Smooth muscle cell (in vitro differentiated cells): Measurements from ENCODE around the gene OSBPL9. TPM values are rescaled to one million over a fixed set of nuclear protein-coding genes. Genes with fewer than 3 reads are reported as not detected.

Source experiments
- DNase-seq: peaks from one replicate; lab custom pipeline; 2025; ENCODE audit not compliant: unreplicated experiment; lab: John Stamatoyannopoulos, UW
- H2AFZ ChIP-seq: fragments of 200-600 bp; sonication (generic); 2 replicates; pipeline ENCODE4 v1.6.0; 2016; ENCODE audit warnings: antibody characterized with exemption, low read depth, mild to moderate bottlenecking
- H3F3A ChIP-seq: fragments of 200-600 bp; sonication (generic); 2 replicates; pipeline ENCODE4 v1.6.0; 2017; ENCODE audit warnings: antibody characterized with exemption, low read depth
- H3K27ac ChIP-seq: fragments of 200-600 bp; sonication (generic); 2 replicates; pipeline ENCODE4 v1.5.1; 2016; ENCODE audit warnings: low read depth, mild to moderate bottlenecking
- H3K27me3 ChIP-seq: fragments of 200-600 bp; sonication (generic); 2 replicates; pipeline ENCODE4 v1.6.1; 2016; ENCODE audit warnings: low read depth, mild to moderate bottlenecking
- H3K36me3 ChIP-seq: fragments of 200-600 bp; sonication (generic); 2 replicates; pipeline ENCODE4 v1.5.1; 2016; ENCODE audit warnings: low read depth
- H3K4me1 ChIP-seq: fragments of 200-600 bp; sonication (generic); 2 replicates; pipeline ENCODE4 v1.5.1; 2016; ENCODE audit warnings: low read depth
- H3K4me2 ChIP-seq: fragments of 200-600 bp; sonication (generic); 2 replicates; pipeline ENCODE4 v1.6.0; 2016; ENCODE audit warnings: mild to moderate bottlenecking
- H3K4me3 ChIP-seq: fragments of 200-600 bp; sonication (generic); 2 replicates; pipeline ENCODE4 v1.5.1; 2016; ENCODE audit warnings: mild to moderate bottlenecking
- H3K79me2 ChIP-seq: fragments of 200-600 bp; sonication (generic); 2 replicates; pipeline ENCODE4 v1.6.0; 2016; ENCODE audit warnings: low read depth, mild to moderate bottlenecking
- H3K9ac ChIP-seq: fragments of 200-600 bp; sonication (generic); 2 replicates; pipeline ENCODE4 v1.6.0; 2016; ENCODE audit warnings: low read depth
- H3K9me3 ChIP-seq: fragments of 200-600 bp; sonication (generic); replicated peaks from 2 replicates; pipeline ENCODE4 v1.5.1; 2016; ENCODE audit warnings: low read depth
- H4K20me1 ChIP-seq: fragments of 200-600 bp; sonication (generic); 2 replicates; pipeline ENCODE4 v1.6.0; 2016; ENCODE audit warnings: low read depth
- WGBS: methylation state at CpG from one replicate; pipeline ENCODE4 v1.1.7; 2016; ENCODE audit warnings: low lambda C conversion rate; 5-methylcytosine and 5-hydroxymethylcytosine counted together
- polyA plus RNA-seq: library from polyadenylated mRNA; unstranded; fragments of >200 nt; fragmentation: Nextera tagmentation; extraction: Ambion mirVana; gene quantifications from 2 replicates; pipeline ENCODE4 v1.2.1, GENCODE V29; 2016
- total RNA-seq: library from RNA; depleted of rRNA; stranded (reverse); fragments of >200 nt; gene quantifications from 2 replicates; pipeline ENCODE4 v1.2.3, GENCODE V29; 2014
- TF ChIP-seq, protein P1 (sequence below): fragments of 200-600 bp; sonication (generic); IDR thresholded peaks from 2 replicates; pipeline ENCODE4 v1.5.1; 2017; ENCODE audit warnings: borderline replicate concordance, mild to moderate bottlenecking, antibody characterized with exemption; ENCODE audit not compliant: insufficient read depth, poor library complexity, severe bottlenecking

OSBPL9 gene
- total and polyA plus RNA-seq, 2 experiments from 2014 or later: 66.7 to 112 TPM

DNA sequence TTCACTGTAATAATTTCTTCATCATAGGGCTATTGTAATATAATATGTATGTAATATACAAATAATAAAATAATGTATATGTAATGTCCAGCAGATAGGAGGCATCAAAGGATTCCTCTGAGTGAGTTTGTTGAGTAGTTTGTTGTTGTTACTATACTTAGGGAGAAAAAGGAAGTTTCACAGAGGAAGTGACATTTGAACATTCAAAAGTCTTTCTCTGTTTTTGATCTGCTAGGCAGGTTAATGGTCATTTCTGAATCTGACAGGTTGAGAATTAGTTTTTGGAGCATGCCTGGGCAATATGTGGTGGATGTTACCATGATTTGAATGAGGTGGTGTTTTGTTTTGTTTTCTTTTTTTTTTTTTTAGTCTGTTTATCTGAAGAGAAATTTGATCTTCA, 159.5 kb downstream of the OSBPL9 start:
- no peak overlapping the region for H3K9ac ChIP-seq
- no peak for DNase-seq
- H3K79me2 ChIP-seq: peaks cover 10% of the 10 kb centered on the region
- H3K27me3 ChIP-seq: no peaks in the 10 kb centered on the region
- peak overlapping the region; percentile 15 for H3K27ac ChIP-seq
- H3K4me2 ChIP-seq: no peak overlapping the region
- TF ChIP-seq, protein P1, sequence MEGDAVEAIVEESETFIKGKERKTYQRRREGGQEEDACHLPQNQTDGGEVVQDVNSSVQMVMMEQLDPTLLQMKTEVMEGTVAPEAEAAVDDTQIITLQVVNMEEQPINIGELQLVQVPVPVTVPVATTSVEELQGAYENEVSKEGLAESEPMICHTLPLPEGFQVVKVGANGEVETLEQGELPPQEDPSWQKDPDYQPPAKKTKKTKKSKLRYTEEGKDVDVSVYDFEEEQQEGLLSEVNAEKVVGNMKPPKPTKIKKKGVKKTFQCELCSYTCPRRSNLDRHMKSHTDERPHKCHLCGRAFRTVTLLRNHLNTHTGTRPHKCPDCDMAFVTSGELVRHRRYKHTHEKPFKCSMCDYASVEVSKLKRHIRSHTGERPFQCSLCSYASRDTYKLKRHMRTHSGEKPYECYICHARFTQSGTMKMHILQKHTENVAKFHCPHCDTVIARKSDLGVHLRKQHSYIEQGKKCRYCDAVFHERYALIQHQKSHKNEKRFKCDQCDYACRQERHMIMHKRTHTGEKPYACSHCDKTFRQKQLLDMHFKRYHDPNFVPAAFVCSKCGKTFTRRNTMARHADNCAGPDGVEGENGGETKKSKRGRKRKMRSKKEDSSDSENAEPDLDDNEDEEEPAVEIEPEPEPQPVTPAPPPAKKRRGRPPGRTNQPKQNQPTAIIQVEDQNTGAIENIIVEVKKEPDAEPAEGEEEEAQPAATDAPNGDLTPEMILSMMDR: no peak
- H3K36me3 ChIP-seq: peaks cover 26% of the 10 kb centered on the region
- H3K4me3 ChIP-seq: no peak overlapping the region
- H2AFZ ChIP-seq: no peak overlapping the region
- H3F3A ChIP-seq: peaks cover 5% of the 10 kb centered on the region
- no peaks in the 10 kb centered on the region for H3K9me3 ChIP-seq
- no peaks in the 10 kb centered on the region for H3K4me1 ChIP-seq
- peaks cover 10% of the 10 kb centered on the region for H4K20me1 ChIP-seq

DNA sequence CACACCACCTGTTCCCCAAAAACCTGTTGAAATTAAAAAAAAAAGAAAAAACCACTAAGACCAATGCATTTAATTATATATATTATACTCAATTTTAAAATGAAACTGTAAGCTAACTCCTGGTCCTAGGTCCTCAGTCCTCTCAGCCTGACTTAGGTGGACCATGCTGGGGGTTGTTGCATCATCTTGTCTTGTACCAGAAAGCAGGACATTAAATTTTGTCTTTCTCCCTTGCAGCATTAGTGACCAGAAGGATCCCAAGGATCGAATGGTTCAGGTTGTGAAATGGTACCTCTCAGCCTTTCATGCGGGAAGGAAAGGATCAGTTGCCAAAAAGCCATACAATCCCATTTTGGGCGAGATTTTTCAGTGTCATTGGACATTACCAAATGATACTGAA, 164.0 kb downstream of the OSBPL9 start:
- Histone ChIP-seq H3K4me2 (no peak overlapping the region), H3K36me3 (peaks cover 23% of the 10 kb centered on the region), H3K9ac (no peak overlapping the region), H3K79me2 (no peaks in the 10 kb centered on the region), H2AFZ (no peak overlapping the region), H3F3A (no peaks in the 10 kb centered on the region), H3K27me3 (no peaks in the 10 kb centered on the region), H3K4me3 (no peak overlapping the region), H3K9me3 (no peaks in the 10 kb centered on the region), H4K20me1 (peaks cover 10% of the 10 kb centered on the region), H3K4me1 (no peaks in the 10 kb centered on the region), H3K27ac (no peak overlapping the region)
- 98% methylated on average over 3 of the region's 3 CpGs for WGBS
- DNase-seq: no peak
- TF ChIP-seq, protein P1: no peak

- no peak for DNase-seq
- H2AFZ ChIP-seq: no peak overlapping the region
- H3K9ac ChIP-seq: no peak overlapping the region
- H3K4me1 ChIP-seq: no peaks in the 10 kb centered on the region
- TF ChIP-seq, protein P1: no peak
- H3K4me3 ChIP-seq: no peak overlapping the region
- no peak overlapping the region for H3K4me2 ChIP-seq
- no peaks in the 10 kb centered on the region for H3K79me2 ChIP-seq
- 31% methylated on average over 4 of the region's 4 CpGs for WGBS
- no peaks in the 10 kb centered on the region for H3K9me3 ChIP-seq
- H3F3A ChIP-seq: peaks cover 6% of the 10 kb centered on the region
- H3K36me3 ChIP-seq: peaks cover 20% of the 10 kb centered on the region
- H4K20me1 ChIP-seq: peaks cover 10% of the 10 kb centered on the region
- H3K27ac ChIP-seq: peak overlapping the region; percentile 27
- no peaks in the 10 kb centered on the region for H3K27me3 ChIP-seq
These were observed 168.1 kb downstream of the OSBPL9 start for GRCh38 chr1:51784997-51785421.

DNA sequence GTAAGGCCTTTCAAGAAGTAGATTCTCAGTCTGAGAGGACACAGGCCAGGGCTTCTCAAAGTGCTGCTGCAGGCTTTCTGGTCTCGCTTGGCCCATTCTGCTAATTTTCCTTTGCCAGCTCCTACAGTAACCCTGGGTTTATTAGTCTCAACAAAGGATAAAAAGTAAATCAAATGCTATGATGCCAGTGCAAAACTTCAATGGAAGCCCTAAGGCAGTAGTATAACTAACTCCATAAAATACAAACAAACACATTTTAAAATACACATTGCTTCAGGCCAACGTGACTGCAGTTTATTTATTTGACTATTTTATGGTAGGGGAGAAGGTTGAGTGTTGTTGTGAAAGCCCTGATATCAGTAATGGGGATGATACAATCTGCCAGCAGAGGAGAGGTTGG, 172.0 kb downstream of the OSBPL9 start:
- Histone ChIP-seq H3K4me2 (no peak overlapping the region), H3K27ac (no peak overlapping the region), H3F3A (peaks cover 14% of the 10 kb centered on the region), H3K9me3 (no peaks in the 10 kb centered on the region), H3K4me1 (no peaks in the 10 kb centered on the region), H3K27me3 (no peaks in the 10 kb centered on the region), H3K79me2 (no peaks in the 10 kb centered on the region), H3K36me3 (peaks cover 12% of the 10 kb centered on the region), H4K20me1 (peaks cover 22% of the 10 kb centered on the region), H3K4me3 (no peak overlapping the region), H3K9ac (no peak overlapping the region), H2AFZ (no peak overlapping the region)
- DNase-seq: no peak
- TF ChIP-seq, protein P1: no peak
- WGBS: 83% methylated on average over 2 of the region's 2 CpGs
